ENCODE data around the gene COPZ1. TPM values are rescaled to one million over a fixed set of nuclear protein-coding genes. Genes with fewer than 3 reads are reported as not detected.

The COPZ1 gene
- total and polyA plus RNA-seq, 9 of the 15 experiments (the other 6 are each of a cell fraction or from before 2014, with no cell fraction given), result 137 to 487 (median 233) TPM

DNA sequence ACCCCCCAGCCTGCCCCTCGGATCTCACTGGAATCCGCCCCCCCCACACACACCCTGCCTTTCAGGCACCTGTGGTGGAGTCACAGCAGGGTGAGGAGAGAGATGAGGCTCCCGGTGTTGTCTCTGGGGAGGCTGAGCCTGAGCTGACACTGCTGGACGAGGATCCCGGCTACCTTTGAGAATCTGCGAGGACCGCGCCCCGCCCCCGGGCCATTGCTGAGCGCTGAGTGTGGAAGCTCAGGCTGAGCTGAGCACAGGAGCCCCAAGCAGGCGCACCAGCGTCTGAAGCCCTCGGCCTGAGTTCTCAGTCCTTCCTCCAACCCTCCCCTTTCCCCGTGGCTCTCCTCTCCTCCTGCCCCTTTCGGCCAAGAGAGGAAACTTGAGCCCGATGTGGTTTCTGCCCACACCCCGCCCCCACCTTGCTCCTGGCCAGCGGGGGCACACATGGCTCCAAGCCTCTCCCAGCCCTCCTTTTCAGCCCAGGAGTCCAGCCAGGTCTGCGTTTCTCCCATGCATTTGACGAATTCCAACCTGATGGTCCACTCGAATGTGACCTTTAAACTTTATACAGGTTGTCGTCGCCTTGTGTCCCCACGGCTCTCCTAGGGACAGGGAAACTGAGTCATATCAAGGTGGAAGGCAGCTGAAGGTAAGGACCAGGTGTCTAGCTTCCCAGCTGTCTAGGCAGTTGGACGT, 24.1 kb upstream of the COPZ1 start, which contains the start of gene NFE2 (continued):
- peak; percentile 57 for TF ChIP-seq NFIC (IDR thresholded peaks at IDR 0.05)
- TF ChIP-seq, protein P1, sequence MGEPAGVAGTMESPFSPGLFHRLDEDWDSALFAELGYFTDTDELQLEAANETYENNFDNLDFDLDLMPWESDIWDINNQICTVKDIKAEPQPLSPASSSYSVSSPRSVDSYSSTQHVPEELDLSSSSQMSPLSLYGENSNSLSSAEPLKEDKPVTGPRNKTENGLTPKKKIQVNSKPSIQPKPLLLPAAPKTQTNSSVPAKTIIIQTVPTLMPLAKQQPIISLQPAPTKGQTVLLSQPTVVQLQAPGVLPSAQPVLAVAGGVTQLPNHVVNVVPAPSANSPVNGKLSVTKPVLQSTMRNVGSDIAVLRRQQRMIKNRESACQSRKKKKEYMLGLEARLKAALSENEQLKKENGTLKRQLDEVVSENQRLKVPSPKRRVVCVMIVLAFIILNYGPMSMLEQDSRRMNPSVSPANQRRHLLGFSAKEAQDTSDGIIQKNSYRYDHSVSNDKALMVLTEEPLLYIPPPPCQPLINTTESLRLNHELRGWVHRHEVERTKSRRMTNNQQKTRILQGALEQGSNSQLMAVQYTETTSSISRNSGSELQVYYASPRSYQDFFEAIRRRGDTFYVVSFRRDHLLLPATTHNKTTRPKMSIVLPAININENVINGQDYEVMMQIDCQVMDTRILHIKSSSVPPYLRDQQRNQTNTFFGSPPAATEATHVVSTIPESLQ (CRISPR knock-in tag; IDR thresholded peaks at IDR 0.05), result peak; percentile 95; the same call in 1 of the 2 replicates
- TF ChIP-seq MEF2A (IDR thresholded peaks at IDR 0.05; ENCODE audit: control insufficient read depth, low read depth, low read length), result no peak
- TF ChIP-seq, protein P2, sequence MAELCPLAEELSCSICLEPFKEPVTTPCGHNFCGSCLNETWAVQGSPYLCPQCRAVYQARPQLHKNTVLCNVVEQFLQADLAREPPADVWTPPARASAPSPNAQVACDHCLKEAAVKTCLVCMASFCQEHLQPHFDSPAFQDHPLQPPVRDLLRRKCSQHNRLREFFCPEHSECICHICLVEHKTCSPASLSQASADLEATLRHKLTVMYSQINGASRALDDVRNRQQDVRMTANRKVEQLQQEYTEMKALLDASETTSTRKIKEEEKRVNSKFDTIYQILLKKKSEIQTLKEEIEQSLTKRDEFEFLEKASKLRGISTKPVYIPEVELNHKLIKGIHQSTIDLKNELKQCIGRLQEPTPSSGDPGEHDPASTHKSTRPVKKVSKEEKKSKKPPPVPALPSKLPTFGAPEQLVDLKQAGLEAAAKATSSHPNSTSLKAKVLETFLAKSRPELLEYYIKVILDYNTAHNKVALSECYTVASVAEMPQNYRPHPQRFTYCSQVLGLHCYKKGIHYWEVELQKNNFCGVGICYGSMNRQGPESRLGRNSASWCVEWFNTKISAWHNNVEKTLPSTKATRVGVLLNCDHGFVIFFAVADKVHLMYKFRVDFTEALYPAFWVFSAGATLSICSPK (IDR thresholded peaks at IDR 0.05; ENCODE audit: borderline replicate concordance), result no peak
- peak; percentile 10 for TF ChIP-seq MEIS2 (IDR thresholded peaks at IDR 0.05; ENCODE audit: partially characterized antibody)
- TF ChIP-seq NEUROD1 (IDR thresholded peaks at IDR 0.05; ENCODE audit: borderline replicate concordance, low read depth, low read length, partially characterized antibody), result peak; percentile 17
- TF ChIP-seq MECOM (CRISPR knock-in tag; IDR thresholded peaks at IDR 0.05), result 0 out of 2 replicates have a peak, but pooled peaks have one; percentile 3
- TF ChIP-seq BRD9 (IDR thresholded peaks at IDR 0.05; ENCODE audit: low read depth, partially characterized antibody), result peak; percentile 77
- TF ChIP-seq SMAD1 (IDR thresholded peaks at IDR 0.05; ENCODE audit: low read depth, low read length, partially characterized antibody), result peak; percentile 76
- peak; percentile 81 for TF ChIP-seq RNF2 (IDR thresholded peaks at IDR 0.05)
- TF ChIP-seq, protein P3, sequence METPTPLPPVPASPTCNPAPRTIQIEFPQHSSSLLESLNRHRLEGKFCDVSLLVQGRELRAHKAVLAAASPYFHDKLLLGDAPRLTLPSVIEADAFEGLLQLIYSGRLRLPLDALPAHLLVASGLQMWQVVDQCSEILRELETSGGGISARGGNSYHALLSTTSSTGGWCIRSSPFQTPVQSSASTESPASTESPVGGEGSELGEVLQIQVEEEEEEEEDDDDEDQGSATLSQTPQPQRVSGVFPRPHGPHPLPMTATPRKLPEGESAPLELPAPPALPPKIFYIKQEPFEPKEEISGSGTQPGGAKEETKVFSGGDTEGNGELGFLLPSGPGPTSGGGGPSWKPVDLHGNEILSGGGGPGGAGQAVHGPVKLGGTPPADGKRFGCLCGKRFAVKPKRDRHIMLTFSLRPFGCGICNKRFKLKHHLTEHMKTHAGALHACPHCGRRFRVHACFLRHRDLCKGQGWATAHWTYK (CRISPR knock-in tag; IDR thresholded peaks at IDR 0.05), result peak; percentile 49; the same call in 1 of the 2 replicates
- TF ChIP-seq, protein P4, sequence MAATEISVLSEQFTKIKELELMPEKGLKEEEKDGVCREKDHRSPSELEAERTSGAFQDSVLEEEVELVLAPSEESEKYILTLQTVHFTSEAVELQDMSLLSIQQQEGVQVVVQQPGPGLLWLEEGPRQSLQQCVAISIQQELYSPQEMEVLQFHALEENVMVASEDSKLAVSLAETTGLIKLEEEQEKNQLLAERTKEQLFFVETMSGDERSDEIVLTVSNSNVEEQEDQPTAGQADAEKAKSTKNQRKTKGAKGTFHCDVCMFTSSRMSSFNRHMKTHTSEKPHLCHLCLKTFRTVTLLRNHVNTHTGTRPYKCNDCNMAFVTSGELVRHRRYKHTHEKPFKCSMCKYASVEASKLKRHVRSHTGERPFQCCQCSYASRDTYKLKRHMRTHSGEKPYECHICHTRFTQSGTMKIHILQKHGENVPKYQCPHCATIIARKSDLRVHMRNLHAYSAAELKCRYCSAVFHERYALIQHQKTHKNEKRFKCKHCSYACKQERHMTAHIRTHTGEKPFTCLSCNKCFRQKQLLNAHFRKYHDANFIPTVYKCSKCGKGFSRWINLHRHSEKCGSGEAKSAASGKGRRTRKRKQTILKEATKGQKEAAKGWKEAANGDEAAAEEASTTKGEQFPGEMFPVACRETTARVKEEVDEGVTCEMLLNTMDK (IDR thresholded peaks at IDR 0.05; ENCODE audit: borderline replicate concordance, insufficient read depth, low read depth, low read length, poor library complexity, severe bottlenecking), result peak; percentile 57
- TF ChIP-seq FUS (optimal IDR thresholded peaks at IDR 0.05; ENCODE audit: low read depth, low read length), result no peak
- TF ChIP-seq, protein P5, sequence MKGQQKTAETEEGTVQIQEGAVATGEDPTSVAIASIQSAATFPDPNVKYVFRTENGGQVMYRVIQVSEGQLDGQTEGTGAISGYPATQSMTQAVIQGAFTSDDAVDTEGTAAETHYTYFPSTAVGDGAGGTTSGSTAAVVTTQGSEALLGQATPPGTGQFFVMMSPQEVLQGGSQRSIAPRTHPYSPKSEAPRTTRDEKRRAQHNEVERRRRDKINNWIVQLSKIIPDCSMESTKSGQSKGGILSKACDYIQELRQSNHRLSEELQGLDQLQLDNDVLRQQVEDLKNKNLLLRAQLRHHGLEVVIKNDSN (CRISPR knock-in tag; IDR thresholded peaks at IDR 0.05), result no peak
- peak; percentile 69; the same call in 1 of the 2 replicates for TF ChIP-seq PML (IDR thresholded peaks at IDR 0.05; ENCODE audit: low read length)
- TF ChIP-seq NR4A1 (CRISPR knock-in tag; IDR thresholded peaks at IDR 0.05), result no peak
- peak; percentile 72; the same call in 1 of the 2 replicates for TF ChIP-seq NR4A1 (tag; IDR thresholded peaks at IDR 0.05)
- TF ChIP-seq MCM3 (IDR thresholded peaks at IDR 0.05), result no peak
- peak; percentile 95 for TF ChIP-seq NFRKB (IDR thresholded peaks at IDR 0.05; ENCODE audit: low read depth)
- no peak for TF ChIP-seq ZNF232 (CRISPR knock-in tag; IDR thresholded peaks at IDR 0.05)
- peak; percentile 89 for TF ChIP-seq EGR1 (conservative IDR thresholded peaks at IDR 0.05)
